Liver (tissue), 2 donors: ENCODE results near the gene MGST3.
"Not testable (repeated sequence)": the region's sequence is repeated elsewhere in the genome, so short reads cannot be mapped to it uniquely, and the experiment has no call there.

Source experiments
- CTCF ChIP-seq: fragments of 150-350 bp; IDR thresholded peaks from 2 replicates; pipeline ENCODE4 v1.5.1; 2017; ENCODE audit warnings: improper control_type of control experiment, low read depth, low read length; ENCODE audit not compliant: missing input control
- REST ChIP-seq: IDR thresholded peaks from 2 replicates; pipeline ENCODE4 v1.6.1; 2016; ENCODE audit warnings: antibody characterized with exemption, mild to moderate bottlenecking
- donor health status: healthy.

GRCh38 chr1:165591391-165591790 lies 39.6 kb upstream of the MGST3 start:
- not testable (repeated sequence) for TF ChIP-seq CTCF, REST
